ENCODE results near the gene CCDC89. TPM values are rescaled to one million over a fixed set of nuclear protein-coding genes. Genes with fewer than 3 reads are reported as not detected.

CCDC89 gene
- total and polyA plus RNA-seq, 2 of the 4 experiments (the other 2 are of a cell fraction), result 4.0 to 7.9 TPM

GRCh38 chr11:85723088-85723487, 37.1 kb upstream of the CCDC89 start:
- in situ Hi-C loops (cut with MboI; ENCODE audit: low sequenced_read_pairs) (no loop called here), intact Hi-C loops (cut with micrococcal nuclease) (no loop called here), dilution Hi-C loops (cut with HindIII; ENCODE audit: low sequenced_read_pairs, unreplicated experiment) (no loop called here)
- H4K20me1 ChIP-seq (ENCODE audit: insufficient read depth, low read length), result no peaks in the 10 kb centered on the region
- 0 out of 2 replicates have a peak overlapping the region, but pooled peaks have one; percentile 20 for H3K4ac ChIP-seq (ENCODE audit: low read depth, low read length)
- peak overlapping the region; percentile 19 for H4K5ac ChIP-seq (ENCODE audit: low read depth, low read length)
- no peak overlapping the region for H3K4me3 ChIP-seq (ENCODE audit: insufficient read depth, low read depth, low read length)
- ChIA-PET CTCF (no interaction called here), POLR2A (ENCODE audit: unreplicated experiment) (no interaction called here)
- H4K91ac ChIP-seq (ENCODE audit: insufficient read depth, low read depth, low read length), result peak overlapping the region; percentile 4; the same call in 1 of the 2 replicates
- H2BK5ac ChIP-seq (ENCODE audit: low read depth, low read length, poor library complexity, severe bottlenecking), result peak overlapping the region; percentile 7
- no peak overlapping the region for H3K23ac ChIP-seq (ENCODE audit: low read depth, low read length)
- H3K36me3 ChIP-seq (ENCODE audit: control insufficient read depth, insufficient read depth, low read length), result peaks cover 3% of the 10 kb centered on the region
- peaks cover 8 to 12% of the 10 kb centered on the region in 2 experiments; a peak in 2 of 4 replicates for H3K79me1 ChIP-seq (ENCODE audit: low read depth in 1 of 2, low read length in 2 of 2)
- no peaks in the 10 kb centered on the region for H3K9me3 ChIP-seq (ENCODE audit: control insufficient read depth, insufficient read depth, low read length)
- no peak overlapping the region for H3K56ac ChIP-seq (ENCODE audit: extremely low read depth, insufficient read depth, low read length)
- H3K27ac ChIP-seq (ENCODE audit: insufficient read depth, low read length), result peak overlapping the region; percentile 18; the same call in 1 of the 2 replicates
- 83% methylated on average over 1 of the region's 5 CpGs; no CpG with 5 or more reads in 1 of the 2 experiments for WGBS, 2 experiments (ENCODE audit: extremely low coverage in 2 of 2, insufficient read length in 1 of 2)
- H3K18ac ChIP-seq (ENCODE audit: low read depth, low read length), result peak overlapping the region; percentile 30; the same call in 1 of the 2 replicates
- no peak for TF ChIP-seq NFE2L2 (IDR thresholded peaks at IDR 0.05; ENCODE audit: low read depth, low read length)
- TF ChIP-seq, protein P1, sequence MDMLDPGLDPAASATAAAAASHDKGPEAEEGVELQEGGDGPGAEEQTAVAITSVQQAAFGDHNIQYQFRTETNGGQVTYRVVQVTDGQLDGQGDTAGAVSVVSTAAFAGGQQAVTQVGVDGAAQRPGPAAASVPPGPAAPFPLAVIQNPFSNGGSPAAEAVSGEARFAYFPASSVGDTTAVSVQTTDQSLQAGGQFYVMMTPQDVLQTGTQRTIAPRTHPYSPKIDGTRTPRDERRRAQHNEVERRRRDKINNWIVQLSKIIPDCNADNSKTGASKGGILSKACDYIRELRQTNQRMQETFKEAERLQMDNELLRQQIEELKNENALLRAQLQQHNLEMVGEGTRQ (IDR thresholded peaks at IDR 0.05; ENCODE audit: low read depth, low read length), result no peak
- TF ChIP-seq CHD1 (IDR thresholded peaks at IDR 0.05; ENCODE audit: low read depth, low read length), result no peak
- TF ChIP-seq FOS (IDR thresholded peaks at IDR 0.05; ENCODE audit: low read depth, low read length), result no peak
- TF ChIP-seq, protein P2, sequence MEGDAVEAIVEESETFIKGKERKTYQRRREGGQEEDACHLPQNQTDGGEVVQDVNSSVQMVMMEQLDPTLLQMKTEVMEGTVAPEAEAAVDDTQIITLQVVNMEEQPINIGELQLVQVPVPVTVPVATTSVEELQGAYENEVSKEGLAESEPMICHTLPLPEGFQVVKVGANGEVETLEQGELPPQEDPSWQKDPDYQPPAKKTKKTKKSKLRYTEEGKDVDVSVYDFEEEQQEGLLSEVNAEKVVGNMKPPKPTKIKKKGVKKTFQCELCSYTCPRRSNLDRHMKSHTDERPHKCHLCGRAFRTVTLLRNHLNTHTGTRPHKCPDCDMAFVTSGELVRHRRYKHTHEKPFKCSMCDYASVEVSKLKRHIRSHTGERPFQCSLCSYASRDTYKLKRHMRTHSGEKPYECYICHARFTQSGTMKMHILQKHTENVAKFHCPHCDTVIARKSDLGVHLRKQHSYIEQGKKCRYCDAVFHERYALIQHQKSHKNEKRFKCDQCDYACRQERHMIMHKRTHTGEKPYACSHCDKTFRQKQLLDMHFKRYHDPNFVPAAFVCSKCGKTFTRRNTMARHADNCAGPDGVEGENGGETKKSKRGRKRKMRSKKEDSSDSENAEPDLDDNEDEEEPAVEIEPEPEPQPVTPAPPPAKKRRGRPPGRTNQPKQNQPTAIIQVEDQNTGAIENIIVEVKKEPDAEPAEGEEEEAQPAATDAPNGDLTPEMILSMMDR (conservative IDR thresholded peaks at IDR 0.05; ENCODE audit: low read depth, low read length), result no peak
- TF ChIP-seq POLR2A (IDR thresholded peaks at IDR 0.05; ENCODE audit: low read depth, low read length), result no peak
- TF ChIP-seq, protein P3, sequence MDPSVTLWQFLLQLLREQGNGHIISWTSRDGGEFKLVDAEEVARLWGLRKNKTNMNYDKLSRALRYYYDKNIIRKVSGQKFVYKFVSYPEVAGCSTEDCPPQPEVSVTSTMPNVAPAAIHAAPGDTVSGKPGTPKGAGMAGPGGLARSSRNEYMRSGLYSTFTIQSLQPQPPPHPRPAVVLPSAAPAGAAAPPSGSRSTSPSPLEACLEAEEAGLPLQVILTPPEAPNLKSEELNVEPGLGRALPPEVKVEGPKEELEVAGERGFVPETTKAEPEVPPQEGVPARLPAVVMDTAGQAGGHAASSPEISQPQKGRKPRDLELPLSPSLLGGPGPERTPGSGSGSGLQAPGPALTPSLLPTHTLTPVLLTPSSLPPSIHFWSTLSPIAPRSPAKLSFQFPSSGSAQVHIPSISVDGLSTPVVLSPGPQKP (IDR thresholded peaks at IDR 0.05; ENCODE audit: borderline replicate concordance, low read depth, low read length), result no peak
- no peak for TF ChIP-seq MAZ (IDR thresholded peaks at IDR 0.05; ENCODE audit: borderline replicate concordance, low read depth, low read length)
- TF ChIP-seq MAFK (IDR thresholded peaks at IDR 0.05; ENCODE audit: low read depth, low read length), result no peak
- TF ChIP-seq RCOR1 (IDR thresholded peaks at IDR 0.05; ENCODE audit: insufficient replicate concordance, low read length), result no peak
- no peak for TF ChIP-seq CEBPB (IDR thresholded peaks at IDR 0.05; ENCODE audit: low read depth, low read length)
- TF ChIP-seq BHLHE40 (IDR thresholded peaks at IDR 0.05; ENCODE audit: low read depth, low read length), result no peak
- no peak for TF ChIP-seq MXI1 (IDR thresholded peaks at IDR 0.05; ENCODE audit: borderline replicate concordance, low read depth, low read length)
- TF ChIP-seq RAD21 (IDR thresholded peaks at IDR 0.05; ENCODE audit: low read length), result no peak
- TF ChIP-seq SMC3 (IDR thresholded peaks at IDR 0.05; ENCODE audit: low read depth, low read length), result no peak
- TF ChIP-seq RFX5 (IDR thresholded peaks at IDR 0.05; ENCODE audit: low read depth, low read length), result no peak
- H2BK20ac ChIP-seq (ENCODE audit: low read depth, low read length), result no peak overlapping the region
- no peak overlapping the region for H2AFZ ChIP-seq (replicated peaks; ENCODE audit: low read length, poor library complexity)
- H3K9me1 ChIP-seq (ENCODE audit: insufficient read depth, low read length), result peaks cover 4% of the 10 kb centered on the region
- H3K4me2 ChIP-seq (ENCODE audit: low read depth, low read length), result no peak overlapping the region
- BruUV-seq (replicated peaks), result no TSS peak
- peak overlapping the region; percentile 77 for H2AK5ac ChIP-seq (ENCODE audit: low read depth, low read length)
- H4K8ac ChIP-seq (ENCODE audit: low read depth in 2 of 2, low read length in 2 of 2), result no peak overlapping the region
- no peaks in the 10 kb centered on the region for H3K27me3 ChIP-seq (ENCODE audit: control insufficient read depth, insufficient read depth, low read length)
- H2BK120ac ChIP-seq (ENCODE audit: low read depth, low read length), result peak overlapping the region; percentile 50
- DNase-seq (no peak), ATAC-seq (ENCODE audit: low read depth) (no peak)
- H2AK9ac ChIP-seq (replicated peaks; ENCODE audit: low read depth, low read length, poor library complexity), result no peak overlapping the region
- peaks cover 13% of the 10 kb centered on the region for H3K4me1 ChIP-seq (ENCODE audit: control insufficient read depth, insufficient read depth, low read length)
- no peak overlapping the region for H3K14ac ChIP-seq (replicated peaks; ENCODE audit: low read depth, low read length)
- H2BK15ac ChIP-seq (ENCODE audit: low read depth, low read length), result peak overlapping the region; percentile 61; the same call in 1 of the 3 replicates
- no peak overlapping the region for H3K9ac ChIP-seq (ENCODE audit: low read depth, low read length)

All from IMR-90 (cell line).